Common myeloid progenitor, CD34-positive (primary cell): ENCODE measurements around the gene MOB3C.

Experiments used
- CTCF ChIA-PET: fragments of 350-600 bp; sonication (Branson Sonifier 250); formaldehyde crosslinking; loops from one replicate; lab custom pipeline; 2021; ENCODE audit warnings: antibody characterized with exemption; lab: Charles Lee
- POLR2A ChIA-PET: fragments of 350-600 bp; sonication (Branson Sonifier 250); formaldehyde crosslinking; loops from one replicate; lab custom pipeline; 2021; ENCODE audit warnings: antibody characterized with exemption; lab: Charles Lee
- DNase-seq, 3 donors: peaks; one replicate each; pipeline versions ENCODE4 v3.0.0 to v3.0.0-alpha.2; 2013
- H3K27ac ChIP-seq, 2 experiments: 1 replicate in 1 of 2; 2 replicates in 1 of 2; pipeline ENCODE4 v1.7.0; 2013; ENCODE audit warnings: inconsistent platforms in 2 of 2, low read length in 2 of 2, mild to moderate bottlenecking in 2 of 2, low read depth in 1 of 2, moderate library complexity in 1 of 2; ENCODE audit not compliant: severe bottlenecking in 2 of 2, insufficient read depth in 1 of 2, poor library complexity in 1 of 2
- H3K27me3 ChIP-seq, 5 experiments: replicated peaks in 2 of 5; 1 replicate in 3 of 5; 2 replicates in 2 of 5; pipeline versions ENCODE4 v1.6.1 to v1.7.0; 2013; ENCODE audit warnings: low read length in 4 of 5, mild to moderate bottlenecking in 2 of 5, moderate library complexity in 2 of 5, inconsistent platforms in 1 of 5; ENCODE audit not compliant: insufficient read depth in 5 of 5, control insufficient read depth in 4 of 5
- H3K36me3 ChIP-seq, 4 experiments: 1 replicate in 2 of 4; 2 replicates in 2 of 4; pipeline versions ENCODE4 v1.6.1 to v1.7.0; 2013; ENCODE audit warnings: low read length in 3 of 4, control low read depth in 1 of 4, mild to moderate bottlenecking in 1 of 4; ENCODE audit not compliant: control insufficient read depth in 4 of 4, insufficient read depth in 4 of 4
- H3K4me1 ChIP-seq, 4 experiments: 1 replicate in 3 of 4; 2 replicates in 1 of 4; pipeline versions ENCODE4 v1.6.1 to v1.7.1; 2013; ENCODE audit warnings: low read length in 3 of 4, mild to moderate bottlenecking in 3 of 4, control low read depth in 1 of 4, inconsistent platforms in 1 of 4, moderate library complexity in 1 of 4; ENCODE audit not compliant: control insufficient read depth in 4 of 4, insufficient read depth in 4 of 4; ENCODE audit errors: control extremely low read depth in 1 of 4
- H3K4me3 ChIP-seq, 7 experiments: 1 replicate in 4 of 7; 2 replicates in 3 of 7; pipeline versions ENCODE4 v1.5.1 to v1.7.0; 2013; ENCODE audit warnings: mild to moderate bottlenecking in 7 of 7, low read length in 6 of 7, moderate library complexity in 6 of 7, inconsistent platforms in 2 of 7, low read depth in 2 of 7, control low read depth in 1 of 7; ENCODE audit not compliant: insufficient read depth in 4 of 7, control insufficient read depth in 1 of 7; ENCODE audit errors: extremely low read depth in 1 of 7
- H3K9me3 ChIP-seq, 5 experiments: 1 replicate in 4 of 5; 2 replicates in 1 of 5; pipeline versions ENCODE4 v1.6.1 to v1.7.1; 2013; ENCODE audit warnings: low read length in 4 of 5, mild to moderate bottlenecking in 2 of 5, inconsistent platforms in 1 of 5, low read depth in 1 of 5, moderate library complexity in 1 of 5; ENCODE audit not compliant: control insufficient read depth in 4 of 5, insufficient read depth in 2 of 5; ENCODE audit errors: control extremely low read depth in 1 of 5
- WGBS: methylation state at CpG from one replicate; pipeline ENCODE4 v1.1.5; 2013; ENCODE audit not compliant: insufficient coverage; 5-methylcytosine and 5-hydroxymethylcytosine counted together

Gene MOB3C

DNA sequence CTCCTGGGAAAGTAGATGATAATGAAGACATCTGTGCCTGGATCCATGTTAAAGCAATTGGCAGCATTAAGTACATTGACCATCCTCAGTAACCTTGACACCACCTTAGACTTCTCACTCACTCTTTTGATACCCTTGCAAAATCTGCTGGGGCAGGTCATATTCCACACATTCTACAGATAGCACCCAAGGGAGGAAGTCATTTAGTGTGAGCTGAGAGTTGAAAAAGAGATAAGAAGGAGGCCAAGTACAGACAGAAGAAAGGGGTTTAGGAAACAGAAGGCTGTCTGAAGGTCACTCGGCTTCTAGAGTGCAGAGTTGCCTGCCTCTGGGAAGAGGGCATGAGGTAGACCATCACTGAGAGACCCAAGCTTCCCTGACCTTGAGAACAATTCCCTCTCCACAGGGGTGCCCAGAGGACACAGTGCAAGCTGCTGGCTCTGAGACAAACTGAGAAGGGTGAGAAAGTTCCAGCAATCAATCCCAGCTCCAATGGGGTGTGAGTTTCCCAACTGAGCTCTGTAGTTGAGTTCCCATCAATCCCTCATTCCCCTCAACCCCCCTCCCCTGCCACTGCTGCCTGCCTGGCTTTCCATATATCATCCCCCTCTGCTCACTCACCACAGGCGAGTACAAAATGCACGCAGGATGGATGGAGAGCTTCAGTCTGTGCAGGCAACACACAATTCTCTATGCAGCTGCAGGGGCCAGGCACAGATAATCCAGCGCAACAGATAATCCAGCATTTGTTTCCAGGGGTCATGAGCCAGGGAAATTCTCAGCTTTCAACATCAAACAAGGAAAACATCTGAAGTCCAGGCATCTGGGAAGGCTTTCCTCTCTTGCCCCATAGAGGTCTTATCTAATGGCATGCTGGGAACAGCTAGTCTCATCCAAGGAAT is 7.4 kb upstream of the MOB3C start:
- peaks cover 0 to 4% (median 1%) of the 10 kb centered on the region in 4 experiments for H3K4me1 ChIP-seq
- 93% methylated on average over 3 of the region's 4 CpGs for WGBS
- no peak for DNase-seq
- CTCF ChIA-PET = interaction anchor here (0.7 to 2.9 kb wide), 8 partner anchors 8 to 101 kb away, joined by 3 to 13 read pairs (median 4); partner anchors contain the start of gene MKNK1
- no peak overlapping the region for H3K27ac ChIP-seq
- peaks cover 0 to 1% (median 0%) of the 10 kb centered on the region in 5 experiments for H3K27me3 ChIP-seq
- POLR2A ChIA-PET = no interaction called here
- no peaks in the 10 kb centered on the region for H3K9me3 ChIP-seq
- no peak overlapping the region for H3K4me3 ChIP-seq
- no peaks in the 10 kb centered on the region for H3K36me3 ChIP-seq

DNA sequence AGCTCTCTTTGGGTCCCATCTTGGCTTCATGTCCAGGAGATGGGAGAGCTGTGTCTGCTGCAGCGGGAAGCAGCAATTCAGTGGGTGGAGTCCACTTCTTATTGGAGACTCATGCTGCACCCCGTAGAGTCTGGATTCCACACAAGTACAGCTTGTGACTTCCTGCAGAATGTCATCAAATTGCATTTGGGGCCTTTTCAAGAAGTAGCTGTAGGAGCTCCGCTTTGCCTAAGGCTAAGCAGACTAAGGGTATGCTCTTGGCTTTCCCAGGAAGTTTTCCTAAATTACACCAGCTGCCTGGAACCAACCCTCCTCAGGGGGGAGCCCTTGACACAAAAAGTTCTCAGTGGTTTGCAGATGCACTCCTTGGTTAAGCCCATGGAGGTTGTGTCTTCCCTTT is 5.7 kb upstream of the MOB3C start:
- Histone ChIP-seq H3K27me3 (peaks cover 0 to 1% (median 0%) of the 10 kb centered on the region in 5 experiments), H3K27ac (no peak overlapping the region), H3K4me3 (no peak overlapping the region), H3K4me1 (peaks cover 0 to 4% (median 1%) of the 10 kb centered on the region in 4 experiments), H3K9me3 (no peaks in the 10 kb centered on the region), H3K36me3 (no peaks in the 10 kb centered on the region)
- ChIA-PET CTCF (interaction anchor here (0.9 to 2.9 kb wide), 7 partner anchors 8 to 105 kb away, joined by 3 to 13 read pairs (median 6); no protein-coding TSS in a partner anchor), POLR2A (no interaction called here)
- peak in 2 of 3 donors; percentile 23 to 42 for DNase-seq
- WGBS = 83% methylated on average over 3 of the region's 3 CpGs

DNA sequence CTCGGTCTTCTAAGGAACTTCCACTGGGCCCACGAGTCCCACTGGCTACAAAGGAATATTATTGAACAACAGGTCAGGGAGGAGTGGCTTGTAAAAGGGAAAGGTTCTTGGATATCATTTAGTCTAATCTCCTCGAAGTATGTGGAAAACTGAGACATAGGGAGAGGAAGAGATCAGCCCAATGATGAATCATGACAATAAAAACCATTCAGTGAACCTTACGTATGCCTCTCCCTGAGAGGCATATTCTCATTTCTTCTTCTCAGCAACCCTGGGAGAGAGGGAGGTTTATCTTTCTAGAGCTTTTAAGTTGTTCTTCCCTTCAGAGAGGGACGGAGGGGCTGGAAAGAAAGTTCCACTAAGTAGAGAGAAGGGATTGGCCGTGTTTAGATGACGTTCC is 5.3 kb upstream of the MOB3C start:
- DNase-seq = no peak
- peaks cover 0 to 7% (median 5%) of the 10 kb centered on the region in 4 experiments for H3K4me1 ChIP-seq
- ChIA-PET CTCF (interaction anchor here (0.9 to 2.9 kb wide), 7 partner anchors 8 to 106 kb away, joined by 3 to 13 read pairs (median 6); no protein-coding TSS in a partner anchor), POLR2A (no interaction called here)
- H3K27me3 ChIP-seq = peaks cover 0 to 1% (median 0%) of the 10 kb centered on the region in 5 experiments
- H3K9me3 ChIP-seq = no peaks in the 10 kb centered on the region
- 89% methylated on average over 5 of the region's 7 CpGs for WGBS
- no peak overlapping the region for H3K4me3 ChIP-seq
- no peaks in the 10 kb centered on the region for H3K36me3 ChIP-seq
- no peak overlapping the region for H3K27ac ChIP-seq

DNA sequence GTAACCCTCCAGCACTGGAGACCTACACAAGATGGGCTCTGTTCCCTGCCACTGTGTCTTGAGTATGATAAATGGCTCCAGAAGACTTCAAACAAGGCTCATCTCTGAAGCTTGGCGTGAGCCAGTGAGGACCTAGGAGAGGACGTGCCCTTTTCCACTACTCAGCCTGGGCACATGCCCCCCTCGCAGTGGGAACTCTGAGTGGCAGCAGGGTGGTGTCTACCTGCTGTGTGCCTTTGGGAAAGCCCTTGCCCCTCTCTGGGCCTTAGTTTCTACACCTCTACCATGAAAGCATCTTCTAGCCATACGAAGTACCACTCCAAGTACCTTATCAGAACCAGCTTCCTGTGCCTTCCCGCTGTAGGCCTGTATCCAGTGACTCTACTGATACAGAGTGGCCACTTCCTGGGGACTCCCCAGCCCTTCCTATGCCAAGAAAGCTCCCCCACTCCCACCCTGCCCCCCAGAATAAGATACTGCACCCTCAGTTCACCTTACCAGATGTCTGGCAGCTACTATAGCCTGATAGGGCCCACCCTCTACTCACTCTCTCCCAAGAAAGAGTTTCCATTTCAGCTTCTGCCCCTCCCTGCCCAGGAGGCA is 3.1 kb upstream of the MOB3C start:
- Histone ChIP-seq H3K27ac (no peak overlapping the region), H3K4me3 (no peak overlapping the region), H3K9me3 (no peaks in the 10 kb centered on the region), H3K4me1 (peaks cover 0 to 25% (median 20%) of the 10 kb centered on the region in 4 experiments), H3K27me3 (peaks cover 0 to 1% (median 0%) of the 10 kb centered on the region in 5 experiments), H3K36me3 (no peaks in the 10 kb centered on the region)
- peak in 2 of 3 donors; percentile 24 to 40 for DNase-seq
- POLR2A ChIA-PET = no interaction called here
- CTCF ChIA-PET = interaction anchor here (0.7 to 2.0 kb wide), 5 partner anchors 14 to 105 kb away, joined by 3 to 7 read pairs (median 3); no protein-coding TSS in a partner anchor
- WGBS = 94% methylated on average over 5 of the region's 5 CpGs

DNA sequence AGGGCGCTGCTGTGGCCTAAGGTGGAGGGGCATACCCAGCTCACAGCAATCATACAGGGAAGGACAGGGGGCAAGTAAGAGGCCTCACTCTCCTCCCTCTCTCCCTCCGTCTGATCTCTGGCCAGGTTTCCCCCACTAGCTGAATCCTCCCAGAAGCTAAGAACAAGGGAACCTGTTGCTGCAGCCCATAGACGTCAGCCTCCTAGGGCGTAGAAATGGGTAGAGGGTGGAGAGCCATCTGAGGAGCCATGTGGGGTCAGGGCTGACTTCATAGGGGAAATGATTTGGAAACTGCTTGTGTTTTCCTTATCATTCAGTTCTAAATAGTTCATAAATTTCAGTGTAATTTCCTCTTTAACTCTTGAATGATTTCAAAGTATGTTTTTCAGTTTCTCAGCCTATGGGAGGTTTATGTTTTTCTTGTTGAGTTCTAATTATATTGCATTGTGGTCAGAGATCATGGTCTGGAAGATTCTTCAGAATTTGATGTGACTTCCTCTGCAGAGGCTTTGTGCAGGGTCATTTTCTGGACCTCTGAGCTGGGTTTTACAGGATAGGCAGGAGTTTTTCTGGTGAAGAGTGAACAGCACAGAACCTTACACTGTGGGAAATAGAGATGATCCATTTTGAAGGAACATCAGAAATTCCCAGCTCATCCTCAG is 2.3 kb upstream of the MOB3C start:
- WGBS = no CpG with 5 or more reads among the region's 4 CpGs
- Histone ChIP-seq H3K4me3 (no peak overlapping the region), H3K27ac (no peak overlapping the region), H3K9me3 (no peaks in the 10 kb centered on the region), H3K36me3 (no peaks in the 10 kb centered on the region), H3K4me1 (peaks cover 3 to 34% (median 28%) of the 10 kb centered on the region in 4 experiments), H3K27me3 (peaks cover 0 to 1% (median 0%) of the 10 kb centered on the region in 5 experiments)
- ChIA-PET POLR2A (interaction anchor here (0.6 kb wide), 1 partner anchor 58 kb away, joined by 4 read pairs; no protein-coding TSS in a partner anchor), CTCF (interaction anchor here (1.1 to 1.6 kb wide), 2 partner anchors 16 to 106 kb away, joined by 4 to 7 read pairs; no protein-coding TSS in a partner anchor)
- no peak for DNase-seq

DNA sequence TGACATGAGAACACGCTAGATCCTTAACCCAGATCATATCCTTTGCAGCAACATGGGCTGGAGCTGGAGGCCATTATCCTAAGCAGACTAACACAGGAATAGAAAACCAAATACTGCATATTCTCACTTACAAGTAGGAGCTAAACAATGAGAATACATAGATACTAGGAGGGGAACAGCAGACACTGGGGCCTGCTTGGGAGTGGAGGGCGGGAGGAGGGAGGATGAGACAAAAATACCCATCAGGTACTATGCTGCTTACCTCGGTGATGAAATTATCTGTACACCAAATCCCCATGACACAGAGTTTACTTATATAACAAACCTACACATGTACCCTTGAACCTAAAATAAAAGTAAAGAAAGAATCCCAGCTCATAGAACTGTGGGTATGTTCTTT is 1.2 kb upstream of the MOB3C start:
- Histone ChIP-seq H3K27ac (no peak overlapping the region), H3K4me1 (peaks cover 3 to 45% (median 37%) of the 10 kb centered on the region in 4 experiments), H3K9me3 (no peaks in the 10 kb centered on the region), H3K4me3 (no peak overlapping the region), H3K36me3 (peaks cover 0 to 2% (median 0%) of the 10 kb centered on the region in 4 experiments), H3K27me3 (peaks cover 0 to 1% (median 0%) of the 10 kb centered on the region in 5 experiments)
- 100% methylated on average over 1 of the region's 3 CpGs for WGBS
- no peak for DNase-seq
- ChIA-PET CTCF (interaction anchor here (1.1 to 3.3 kb wide), 4 partner anchors 11 to 49 kb away, joined by 3 to 15 read pairs (median 8); partner anchors contain the start of gene MKNK1), POLR2A (no interaction called here)
